ENCODE results near the gene TMEM190.

DNA sequence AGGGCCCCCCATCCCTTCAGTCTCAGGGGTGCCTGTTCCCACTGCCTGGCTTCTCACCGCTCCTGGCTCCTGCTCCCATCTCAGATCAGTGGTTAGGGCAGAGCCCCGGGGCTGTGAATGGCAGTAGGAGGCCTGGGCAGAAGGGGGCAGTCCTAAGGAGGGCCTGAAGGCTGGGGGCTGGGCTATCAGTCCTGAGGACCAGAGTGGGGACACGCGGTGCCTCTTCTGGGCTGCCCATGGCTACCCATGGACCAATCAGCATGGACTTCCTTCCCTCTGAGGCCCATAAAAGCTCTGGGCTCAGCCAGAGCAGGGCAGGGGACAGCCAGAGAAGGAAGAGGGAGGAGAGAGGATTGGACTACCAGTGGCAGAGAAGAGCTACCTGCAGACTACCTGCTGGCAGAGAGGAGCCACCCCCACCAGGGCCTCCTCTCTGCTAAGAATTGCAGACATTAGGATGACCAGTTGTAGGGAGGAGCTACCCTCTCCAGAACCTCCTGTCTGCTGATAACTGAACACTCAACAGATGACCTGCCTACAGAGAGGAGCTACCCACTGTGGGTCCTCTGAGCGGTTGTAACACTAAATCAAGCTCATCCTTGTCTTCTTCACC, 43.1 kb downstream of the TMEM190 start:
- TF ChIP-seq, protein P1, sequence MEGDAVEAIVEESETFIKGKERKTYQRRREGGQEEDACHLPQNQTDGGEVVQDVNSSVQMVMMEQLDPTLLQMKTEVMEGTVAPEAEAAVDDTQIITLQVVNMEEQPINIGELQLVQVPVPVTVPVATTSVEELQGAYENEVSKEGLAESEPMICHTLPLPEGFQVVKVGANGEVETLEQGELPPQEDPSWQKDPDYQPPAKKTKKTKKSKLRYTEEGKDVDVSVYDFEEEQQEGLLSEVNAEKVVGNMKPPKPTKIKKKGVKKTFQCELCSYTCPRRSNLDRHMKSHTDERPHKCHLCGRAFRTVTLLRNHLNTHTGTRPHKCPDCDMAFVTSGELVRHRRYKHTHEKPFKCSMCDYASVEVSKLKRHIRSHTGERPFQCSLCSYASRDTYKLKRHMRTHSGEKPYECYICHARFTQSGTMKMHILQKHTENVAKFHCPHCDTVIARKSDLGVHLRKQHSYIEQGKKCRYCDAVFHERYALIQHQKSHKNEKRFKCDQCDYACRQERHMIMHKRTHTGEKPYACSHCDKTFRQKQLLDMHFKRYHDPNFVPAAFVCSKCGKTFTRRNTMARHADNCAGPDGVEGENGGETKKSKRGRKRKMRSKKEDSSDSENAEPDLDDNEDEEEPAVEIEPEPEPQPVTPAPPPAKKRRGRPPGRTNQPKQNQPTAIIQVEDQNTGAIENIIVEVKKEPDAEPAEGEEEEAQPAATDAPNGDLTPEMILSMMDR (IDR thresholded peaks at IDR 0.05), result no peak
- TF ChIP-seq POLR2A (IDR thresholded peaks at IDR 0.05) (no peak), POLR2AphosphoS5 (IDR thresholded peaks at IDR 0.05) (no peak)

Data from gastroesophageal sphincter (tissue), 3 donors.